ENCODE results near the gene MRGPRE.

MRGPRE gene

GRCh38 chr11:3196161-3197043, 35.8 kb downstream of the MRGPRE start:
- no peak for DNase-seq (ENCODE audit: low read depth in 2 of 2)

GRCh38 chr11:3195251-3196160, 36.7 kb downstream of the MRGPRE start:
- no peak for DNase-seq (ENCODE audit: low read depth in 2 of 2)

- DNase-seq (ENCODE audit: low read depth in 2 of 2): no peak
These were observed 38.0 kb downstream of the MRGPRE start for GRCh38 chr11:3194016-3194816.

GRCh38 chr11:3193373-3194015, 38.7 kb downstream of the MRGPRE start:
- no peak for DNase-seq (ENCODE audit: low read depth in 2 of 2)

- no peak for DNase-seq (ENCODE audit: low read depth in 2 of 2)
These were observed 39.5 kb downstream of the MRGPRE start for GRCh38 chr11:3192511-3193372.

- DNase-seq (ENCODE audit: low read depth in 2 of 2): no peak
These were observed 40.5 kb downstream of the MRGPRE start for GRCh38 chr11:3191586-3192324.

- DNase-seq (ENCODE audit: low read depth in 2 of 2): no peak
These were observed 41.6 kb downstream of the MRGPRE start for GRCh38 chr11:3190600-3190999.

GRCh38 chr11:3189886-3190583, 42.2 kb downstream of the MRGPRE start:
- no peak for DNase-seq (ENCODE audit: low read depth in 2 of 2)

GRCh38 chr11:3189196-3189843, 42.9 kb downstream of the MRGPRE start:
- DNase-seq (ENCODE audit: low read depth in 2 of 2): no peak

GRCh38 chr11:3188496-3189195, 43.6 kb downstream of the MRGPRE start:
- no peak for DNase-seq (ENCODE audit: low read depth in 2 of 2)

- DNase-seq (ENCODE audit: low read depth in 2 of 2): no peak
These were observed 45.9 kb downstream of the MRGPRE start for GRCh38 chr11:3186166-3186953.

GRCh38 chr11:3184732-3185347, 47.4 kb downstream of the MRGPRE start:
- DNase-seq (ENCODE audit: low read depth in 2 of 2): no peak

GRCh38 chr11:3183523-3183922, 48.7 kb downstream of the MRGPRE start:
- DNase-seq (ENCODE audit: low read depth in 2 of 2): no peak

GRCh38 chr11:3182462-3182852, 49.8 kb downstream of the MRGPRE start:
- no peak for DNase-seq (ENCODE audit: low read depth in 2 of 2)

- no peak for DNase-seq (ENCODE audit: low read depth in 2 of 2)
These were observed 50.3 kb downstream of the MRGPRE start for GRCh38 chr11:3181725-3182461.

GRCh38 chr11:3180869-3181268, 51.3 kb downstream of the MRGPRE start:
- no peak for DNase-seq (ENCODE audit: low read depth in 2 of 2)
